ENCODE data around the gene FZR1.

FZR1 gene

GRCh38 chr19:3543150-3544057 is 37.3 kb downstream of the FZR1 start:
- peaks cover 70% of the 10 kb centered on the region for H4K20me1 ChIP-seq
- H3K27ac ChIP-seq, result no peak overlapping the region
- peaks cover 71% of the 10 kb centered on the region for H3K36me3 ChIP-seq
- TF ChIP-seq Cebpa-rat (IDR thresholded peaks at IDR 0.05), result no peak
- no peaks in the 10 kb centered on the region for H3K9me3 ChIP-seq
- no peaks in the 10 kb centered on the region for H3K4me1 ChIP-seq
- no peak overlapping the region for H3K4me2 ChIP-seq
- H3K27me3 ChIP-seq, result no peaks in the 10 kb centered on the region
- no peak overlapping the region for H3K4me3 ChIP-seq
- no peak overlapping the region for H3K9ac ChIP-seq

DNA sequence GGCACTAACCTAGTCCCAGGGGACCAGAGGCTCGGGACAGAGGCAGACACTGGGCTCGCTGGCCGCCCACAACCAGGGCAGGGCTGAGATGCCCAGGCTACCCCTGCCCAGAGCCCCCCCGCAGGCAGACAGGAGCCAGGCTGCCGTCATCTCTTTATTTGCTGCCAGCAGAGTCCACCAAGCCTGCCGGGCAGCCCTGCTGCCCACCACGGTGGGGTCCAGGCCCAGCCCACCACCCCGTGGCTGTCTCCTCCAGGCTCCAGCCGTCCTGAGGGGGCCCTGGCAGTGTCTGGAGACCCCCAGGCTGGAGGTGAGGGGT is 37.9 kb downstream of the FZR1 start:
- no peak overlapping the region for H3K4me3 ChIP-seq
- peaks cover 71% of the 10 kb centered on the region for H3K36me3 ChIP-seq
- H3K27ac ChIP-seq, result no peak overlapping the region
- H3K4me2 ChIP-seq, result no peak overlapping the region
- H4K20me1 ChIP-seq, result peaks cover 70% of the 10 kb centered on the region
- no peak for TF ChIP-seq Cebpa-rat (IDR thresholded peaks at IDR 0.05)
- H3K4me1 ChIP-seq, result no peaks in the 10 kb centered on the region
- H3K9me3 ChIP-seq, result no peaks in the 10 kb centered on the region
- no peaks in the 10 kb centered on the region for H3K27me3 ChIP-seq
- no peak overlapping the region for H3K9ac ChIP-seq

DNA sequence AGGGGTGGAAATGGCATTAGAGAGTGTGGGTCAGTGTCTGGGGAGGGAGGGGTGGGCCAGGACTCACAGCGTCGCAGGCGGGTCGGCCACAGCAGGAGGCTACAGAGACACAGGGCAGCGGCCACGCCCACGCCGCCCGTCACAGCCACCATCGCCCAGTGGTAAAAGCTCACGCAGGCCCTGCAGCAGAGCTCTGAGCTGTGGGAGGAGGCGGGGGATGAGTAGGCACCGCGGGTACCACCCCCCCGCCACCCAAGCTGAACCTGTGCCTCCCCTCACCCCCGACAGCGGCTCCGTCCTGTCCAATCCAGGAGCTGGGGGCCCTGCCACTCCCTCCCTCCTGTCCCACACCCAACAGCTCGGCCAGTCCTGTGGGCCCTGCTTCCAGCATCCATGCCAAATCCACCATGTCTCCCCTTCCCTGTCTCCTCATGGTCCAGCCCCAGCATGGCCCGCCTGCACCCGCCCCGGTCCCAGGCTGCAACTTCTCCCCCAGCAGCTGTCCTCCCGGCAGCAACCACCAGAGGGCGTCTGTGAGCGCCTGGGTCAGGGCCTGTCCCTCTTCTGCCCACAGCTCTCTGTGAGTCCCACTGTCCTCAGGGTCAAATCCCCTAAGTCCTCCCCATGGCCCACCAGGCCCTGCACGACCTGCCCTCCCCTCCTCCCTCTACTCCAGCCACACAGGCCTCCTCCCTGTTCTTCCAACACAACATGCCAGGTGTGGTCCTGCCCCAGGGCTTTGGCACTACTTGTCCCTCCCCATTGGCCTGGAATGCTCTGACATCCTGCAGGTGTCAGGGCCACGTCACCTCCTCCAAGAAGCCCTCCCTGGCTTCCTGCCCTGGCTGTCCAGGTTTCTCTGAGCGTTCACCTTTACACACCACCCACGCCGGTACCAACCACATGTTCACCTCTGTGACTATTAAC is 38.9 kb downstream of the FZR1 start:
- Histone ChIP-seq H3K4me2 (no peak overlapping the region), H3K4me3 (no peak overlapping the region), H3K27me3 (no peaks in the 10 kb centered on the region)

DNA sequence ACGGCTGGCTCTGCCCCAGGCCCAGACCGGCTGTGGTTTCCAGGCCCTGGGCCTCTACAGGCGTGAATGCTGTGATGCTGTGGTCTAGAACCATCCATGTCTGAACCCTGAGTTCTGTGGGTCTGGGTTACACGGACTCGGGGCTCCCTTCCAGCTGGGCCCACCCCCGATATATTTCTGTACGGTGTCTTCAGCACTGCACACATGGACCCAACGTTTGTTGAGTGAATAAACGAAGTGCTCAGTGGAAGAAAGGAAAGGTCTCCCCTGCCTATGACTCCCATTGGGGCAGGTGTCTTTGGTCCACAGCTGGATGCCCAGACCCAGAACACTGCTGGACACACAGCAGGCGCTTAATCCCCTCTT is 39.5 kb downstream of the FZR1 start:
- Histone ChIP-seq H3K9me3 (no peaks in the 10 kb centered on the region), H4K20me1 (peaks cover 84% of the 10 kb centered on the region), H3K9ac (no peak overlapping the region), H3K4me1 (no peaks in the 10 kb centered on the region), H3K36me3 (peaks cover 75% of the 10 kb centered on the region), H3K27me3 (no peaks in the 10 kb centered on the region), H3K4me3 (no peak overlapping the region), H3K4me2 (no peak overlapping the region), H3K27ac (no peak overlapping the region)
- TF ChIP-seq Cebpa-rat (IDR thresholded peaks at IDR 0.05), result no peak

More for the DNA sequence above, 38.9 kb downstream of the FZR1 start:
- Histone ChIP-seq H3K27ac (no peak overlapping the region), H4K20me1 (peaks cover 80% of the 10 kb centered on the region), H3K9ac (no peak overlapping the region), H3K9me3 (no peaks in the 10 kb centered on the region), H3K4me1 (no peaks in the 10 kb centered on the region), H3K36me3 (peaks cover 72% of the 10 kb centered on the region)
- no peak for TF ChIP-seq Cebpa-rat (IDR thresholded peaks at IDR 0.05)

DNA sequence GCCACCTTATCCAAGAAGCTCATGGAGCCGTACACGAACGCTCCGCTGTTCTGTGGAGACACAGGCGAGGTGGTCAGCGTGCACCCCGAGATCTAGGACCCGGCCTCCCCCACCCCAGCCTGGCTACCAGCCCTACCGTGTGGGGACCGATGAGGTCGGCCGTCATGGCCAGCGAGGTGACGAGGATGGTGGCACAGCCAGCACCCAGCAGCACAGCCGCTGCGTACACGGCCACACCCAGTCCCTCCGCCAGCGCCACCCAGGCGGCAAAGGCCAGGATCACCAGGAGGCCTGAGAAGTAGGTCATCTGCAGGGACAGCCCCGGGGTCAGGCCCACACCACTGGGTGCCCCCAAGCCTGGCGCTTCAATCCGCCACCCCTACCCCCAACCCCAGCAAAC is 40.0 kb downstream of the FZR1 start:
- H3K36me3 ChIP-seq, result peaks cover 80% of the 10 kb centered on the region
- H3K27me3 ChIP-seq, result no peaks in the 10 kb centered on the region
- H3K27ac ChIP-seq, result no peak overlapping the region
- no peak for TF ChIP-seq Cebpa-rat (IDR thresholded peaks at IDR 0.05)
- no peak overlapping the region for H3K4me3 ChIP-seq
- H4K20me1 ChIP-seq, result peaks cover 88% of the 10 kb centered on the region
- H3K9ac ChIP-seq, result no peak overlapping the region
- H3K4me1 ChIP-seq, result peaks cover 1% of the 10 kb centered on the region; the same call in 1 of the 2 replicates
- H3K4me2 ChIP-seq, result no peak overlapping the region
- no peaks in the 10 kb centered on the region for H3K9me3 ChIP-seq

DNA sequence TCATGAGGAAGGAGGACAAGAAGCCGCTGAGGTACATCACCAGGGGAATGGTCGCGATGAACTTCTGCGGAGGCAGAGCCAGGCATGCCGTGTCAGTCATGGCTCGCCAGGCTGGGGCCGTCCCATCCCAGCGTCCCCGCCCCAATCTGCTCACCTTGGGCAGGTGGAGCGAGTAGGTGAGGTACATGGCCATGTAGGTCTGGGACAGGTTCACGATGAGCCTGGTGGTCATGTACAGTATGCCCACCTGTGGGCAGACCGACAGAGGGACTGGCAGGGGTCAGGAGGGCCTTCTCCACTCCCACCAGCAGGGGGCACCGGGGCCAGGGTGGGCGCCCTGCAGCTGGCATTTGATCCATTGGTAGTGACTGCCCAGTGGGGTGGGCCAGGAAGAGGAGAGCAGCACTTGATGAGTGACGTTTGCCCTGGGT is 41.2 kb downstream of the FZR1 start:
- Histone ChIP-seq H3K9me3 (no peaks in the 10 kb centered on the region), H3K4me2 (no peak overlapping the region), H4K20me1 (peaks cover 91% of the 10 kb centered on the region), H3K36me3 (peaks cover 81% of the 10 kb centered on the region), H3K4me3 (no peak overlapping the region), H3K9ac (no peak overlapping the region), H3K4me1 (peaks cover 13% of the 10 kb centered on the region), H3K27ac (no peak overlapping the region), H3K27me3 (no peaks in the 10 kb centered on the region)
- no peak for TF ChIP-seq Cebpa-rat (IDR thresholded peaks at IDR 0.05)

DNA sequence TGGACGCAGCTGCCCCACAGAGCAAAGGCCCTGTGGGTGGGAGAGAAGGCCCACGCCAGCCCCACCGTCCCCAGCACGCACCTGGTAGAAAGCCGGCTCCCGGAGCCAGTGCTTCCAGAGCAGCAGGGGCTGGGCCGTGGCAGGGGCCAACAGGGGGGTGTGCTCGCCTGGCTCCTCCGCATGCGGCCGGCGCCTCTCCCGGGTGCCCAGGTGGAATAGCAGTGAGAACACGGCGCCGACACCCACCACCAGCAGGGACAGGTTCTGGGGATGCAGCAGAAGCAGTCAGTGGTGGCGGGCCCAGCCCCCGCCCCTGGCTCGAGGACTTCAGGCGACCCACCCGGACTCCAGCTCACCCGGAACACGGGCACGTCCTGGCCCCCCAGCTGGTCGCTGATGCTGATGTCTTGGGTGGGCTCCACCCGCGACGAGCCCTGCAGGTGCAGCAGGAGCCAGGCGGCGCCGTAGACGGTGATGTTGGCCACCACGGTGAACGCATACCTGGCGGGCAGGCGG is 41.7 kb downstream of the FZR1 start:
- H3K4me2 ChIP-seq, result no peak overlapping the region
- TF ChIP-seq Cebpa-rat (IDR thresholded peaks at IDR 0.05), result no peak
- H3K4me1 ChIP-seq, result peaks cover 19% of the 10 kb centered on the region
- H3K27me3 ChIP-seq, result no peaks in the 10 kb centered on the region
- no peak overlapping the region for H3K4me3 ChIP-seq
- no peak overlapping the region for H3K27ac ChIP-seq
- no peaks in the 10 kb centered on the region for H3K9me3 ChIP-seq
- H3K9ac ChIP-seq, result no peak overlapping the region
- H3K36me3 ChIP-seq, result peaks cover 76% of the 10 kb centered on the region
- H4K20me1 ChIP-seq, result peaks cover 91% of the 10 kb centered on the region

- Histone ChIP-seq H3K4me1 (peaks cover 26% of the 10 kb centered on the region), H4K20me1 (peaks cover 91% of the 10 kb centered on the region), H3K4me3 (no peak overlapping the region), H3K4me2 (no peak overlapping the region), H3K27ac (no peak overlapping the region), H3K36me3 (peaks cover 71% of the 10 kb centered on the region), H3K9ac (no peak overlapping the region), H3K9me3 (no peaks in the 10 kb centered on the region), H3K27me3 (no peaks in the 10 kb centered on the region)
- no peak for TF ChIP-seq Cebpa-rat (IDR thresholded peaks at IDR 0.05)
These were observed 42.5 kb downstream of the FZR1 start for GRCh38 chr19:3548606-3549005.

DNA sequence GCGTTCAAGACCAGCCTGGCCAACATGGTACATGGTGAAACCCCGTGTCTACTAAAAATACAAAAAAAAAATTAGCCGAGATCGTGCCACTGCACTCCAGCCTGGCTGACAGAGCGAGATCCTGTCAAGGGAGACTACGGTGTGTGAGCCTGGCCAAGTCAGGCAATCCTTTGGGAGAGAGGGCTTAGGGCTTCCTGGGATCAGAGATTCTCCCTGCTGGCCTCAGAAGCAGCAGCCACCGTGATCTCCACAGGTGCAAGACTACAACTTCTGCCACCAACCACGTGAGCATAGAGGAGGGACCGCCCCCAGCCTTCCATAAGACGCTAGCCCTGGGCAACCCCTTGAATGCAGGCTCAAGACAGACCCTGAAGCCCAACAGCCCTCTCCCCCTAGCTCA is 43.7 kb downstream of the FZR1 start:
- H3K9ac ChIP-seq, result no peak overlapping the region
- peaks cover 90% of the 10 kb centered on the region for H4K20me1 ChIP-seq
- H3K4me2 ChIP-seq, result no peak overlapping the region
- no peaks in the 10 kb centered on the region for H3K27me3 ChIP-seq
- TF ChIP-seq Cebpa-rat (IDR thresholded peaks at IDR 0.05), result no peak
- H3K36me3 ChIP-seq, result peaks cover 61% of the 10 kb centered on the region
- no peaks in the 10 kb centered on the region for H3K9me3 ChIP-seq
- H3K27ac ChIP-seq, result no peak overlapping the region
- H3K4me1 ChIP-seq, result peaks cover 38% of the 10 kb centered on the region
- no peak overlapping the region for H3K4me3 ChIP-seq
